GM21447 (cell line): ENCODE results near the gene KIF20B.

Experiments used
- ATAC-seq: cut with Tn5 transposase; IDR thresholded peaks from one replicate; pipeline ENCODE4 v1.9.1; 2021; ENCODE audit not compliant: unreplicated experiment

KIF20B gene

DNA sequence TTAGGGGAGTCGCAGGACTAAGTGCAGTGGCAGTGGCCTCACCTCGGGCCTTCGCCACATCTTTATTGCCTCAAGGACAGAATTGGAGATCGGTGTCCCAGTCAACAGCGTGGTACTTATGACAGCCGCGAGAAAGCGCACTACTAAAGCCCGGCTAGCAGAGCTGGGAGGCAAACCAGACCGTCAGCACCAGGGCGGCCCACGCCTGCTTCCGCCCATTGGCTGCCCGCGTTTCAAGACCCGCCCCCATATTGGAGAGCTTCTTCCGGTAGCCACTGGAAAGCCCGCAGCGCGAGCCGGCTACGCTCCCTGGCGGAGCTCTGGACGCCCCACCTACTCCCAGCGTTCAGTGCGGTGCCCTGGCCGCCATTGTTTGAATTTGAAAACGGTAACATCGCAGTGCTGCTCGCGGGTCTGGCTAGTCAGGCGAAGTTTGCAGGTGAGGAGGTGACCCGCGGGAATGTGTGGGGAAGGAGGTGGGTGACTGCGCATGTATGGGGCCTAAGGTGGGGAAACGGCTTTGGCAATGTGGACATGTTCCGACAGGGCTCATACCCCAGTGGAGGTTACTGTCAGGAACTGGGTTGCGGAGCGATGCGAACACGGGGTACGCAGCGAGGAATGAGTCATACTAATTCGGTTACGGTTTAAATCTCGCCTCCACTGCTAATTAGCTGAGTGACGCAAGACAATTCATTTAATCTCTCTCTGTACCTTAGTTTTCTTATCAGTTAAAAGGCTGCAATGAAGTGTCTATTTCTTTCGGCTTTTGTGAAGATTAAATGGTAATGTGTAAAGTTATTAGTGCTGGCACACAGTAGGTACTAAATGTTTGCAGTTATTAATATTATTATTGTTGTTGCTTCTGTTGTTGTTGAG is at the start of gene KIF20B:
KIF20B (plus strand) TSS at position 349 of the 879 bp plus-strand sequence. CDS start 3,705 bp downstream, outside the sequence.
- peak; percentile 95 for ATAC-seq

GRCh38 chr10:89651916-89652573 is 49.3 kb upstream of the KIF20B start:
- no peak for ATAC-seq

DNA sequence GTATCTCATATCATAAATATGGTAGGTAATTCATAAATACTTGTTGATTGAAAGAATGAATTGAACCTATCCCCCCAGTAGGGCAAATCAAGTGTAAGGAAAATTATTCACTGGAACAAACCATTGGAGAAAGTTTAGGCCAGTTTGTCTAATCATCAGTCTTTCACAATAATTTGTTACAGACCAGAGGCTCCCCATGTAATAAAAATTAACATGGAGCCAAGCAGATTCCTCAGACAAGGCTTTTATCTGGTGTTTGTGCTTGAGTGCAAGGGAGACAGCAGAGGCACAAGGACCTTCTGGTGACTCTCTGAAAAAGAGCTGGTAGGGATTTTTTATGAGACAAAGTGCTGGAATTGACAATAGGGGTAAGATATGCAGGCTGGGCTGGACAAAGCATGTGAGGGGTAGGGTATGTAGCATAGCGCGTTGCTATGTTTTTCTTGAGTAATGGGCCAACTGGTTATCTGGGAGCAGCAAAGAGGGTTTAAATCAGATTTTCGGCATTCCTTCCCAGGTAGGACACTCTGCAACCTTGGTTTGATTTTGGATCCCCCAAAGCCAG is 48.5 kb upstream of the KIF20B start:
- ATAC-seq, result no peak

- peak; percentile 72 for ATAC-seq
Measured at GRCh38 chr10:89653410-89653869, 48.0 kb upstream of the KIF20B start.

DNA sequence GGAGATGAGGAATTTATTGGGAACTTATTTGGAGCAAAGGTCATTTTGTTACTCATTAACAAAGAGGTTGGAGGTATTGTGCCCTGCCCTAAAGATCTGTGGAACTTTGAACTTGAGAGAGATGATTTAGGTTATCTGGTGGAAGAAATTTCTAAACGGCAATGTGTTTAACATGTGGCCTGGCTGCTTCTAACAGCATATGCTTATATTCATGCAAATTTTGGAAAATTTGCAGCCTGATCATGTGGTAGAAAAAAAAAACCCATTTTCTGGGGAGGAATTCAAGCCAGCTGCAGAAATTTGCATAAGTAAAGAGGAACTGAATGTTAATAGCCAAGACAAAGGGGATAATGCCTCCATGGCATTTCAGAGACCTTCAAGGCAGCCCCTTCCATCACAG is 45.7 kb upstream of the KIF20B start:
- ATAC-seq, result no peak

DNA sequence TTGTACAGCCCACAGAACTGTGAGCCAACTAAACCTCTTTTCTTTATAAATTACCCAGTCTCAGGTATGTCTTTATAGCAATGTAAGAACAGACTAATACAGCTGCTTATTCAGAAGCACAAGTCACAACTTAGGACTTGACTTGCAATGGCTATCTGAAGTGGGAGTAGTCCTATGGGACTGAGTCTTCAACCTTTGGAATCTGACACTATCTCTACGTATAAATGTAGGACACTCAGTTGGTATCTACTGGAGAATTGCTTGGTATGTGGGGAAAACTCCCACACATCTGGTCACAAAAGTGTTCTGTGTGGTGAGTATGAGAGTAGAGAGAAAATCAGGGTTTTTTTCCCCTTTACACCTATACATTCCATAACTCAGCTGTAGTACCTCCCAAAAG is 44.1 kb upstream of the KIF20B start:
- no peak for ATAC-seq

GRCh38 chr10:89659143-89660131 is 42.0 kb upstream of the KIF20B start:
- no peak for ATAC-seq

DNA sequence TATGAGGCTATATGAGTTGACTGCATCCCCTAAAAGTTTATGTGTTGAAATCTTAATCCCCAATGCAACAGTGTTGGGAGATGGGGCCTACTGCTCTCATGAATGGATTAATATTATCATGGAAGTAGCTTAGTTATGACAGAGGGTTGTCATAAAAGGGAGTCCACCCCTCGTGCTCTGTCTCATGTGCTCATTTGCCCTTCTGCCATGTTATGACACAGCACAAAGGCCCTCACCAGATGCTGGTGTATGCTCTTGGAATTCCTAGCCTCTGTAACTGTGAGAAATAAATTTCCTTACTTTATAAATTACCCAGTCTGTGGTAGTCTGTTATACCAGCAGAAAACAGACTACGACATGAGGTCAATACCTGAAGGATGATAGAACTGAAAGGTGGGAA is 38.8 kb upstream of the KIF20B start:
- ATAC-seq, result no peak

GRCh38 chr10:89663144-89663543 is 38.2 kb upstream of the KIF20B start:
- no peak for ATAC-seq

- no peak for ATAC-seq
Measured at GRCh38 chr10:89664203-89664602, 37.2 kb upstream of the KIF20B start.

DNA sequence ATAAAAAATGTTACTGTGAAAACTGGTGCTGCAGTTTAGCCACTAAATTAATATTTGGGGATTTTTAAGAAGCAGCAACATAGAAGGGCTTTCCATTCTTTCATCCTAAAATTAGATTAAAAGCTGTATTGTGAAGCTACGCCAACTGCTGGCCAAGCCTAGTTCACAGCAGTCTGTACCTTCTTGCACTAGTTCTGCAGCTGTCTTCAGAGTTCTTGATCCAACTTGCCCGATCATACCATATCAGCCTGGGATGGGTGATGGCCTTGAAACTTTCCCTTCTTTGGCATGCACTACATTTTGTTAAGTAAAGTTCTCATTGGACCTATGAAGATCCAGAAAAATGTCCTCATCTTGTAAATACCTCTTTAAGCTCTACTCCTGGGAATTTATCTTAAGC is 36.1 kb upstream of the KIF20B start:
- ATAC-seq, result no peak

DNA sequence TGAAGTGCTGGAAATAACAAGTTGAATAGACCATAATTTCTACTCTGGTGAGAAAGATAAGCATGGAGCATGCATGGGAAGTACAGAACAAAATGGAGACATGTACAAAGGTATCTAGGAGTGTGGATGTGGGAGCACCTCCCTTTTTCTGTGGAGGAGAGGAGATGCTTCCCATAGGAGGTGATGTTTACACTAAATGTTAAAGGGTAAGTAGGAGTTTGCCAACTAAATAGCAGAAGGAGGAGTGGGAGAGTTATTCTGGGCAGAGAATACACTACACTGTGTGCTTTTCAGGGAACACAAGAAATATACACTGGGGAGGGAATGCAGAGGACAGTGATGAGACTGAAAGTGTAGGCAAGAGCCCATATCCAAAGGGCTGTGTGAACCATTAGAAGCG is 35.3 kb upstream of the KIF20B start:
- no peak for ATAC-seq

- ATAC-seq, result no peak
Measured at GRCh38 chr10:89668386-89669071, 32.9 kb upstream of the KIF20B start.

DNA sequence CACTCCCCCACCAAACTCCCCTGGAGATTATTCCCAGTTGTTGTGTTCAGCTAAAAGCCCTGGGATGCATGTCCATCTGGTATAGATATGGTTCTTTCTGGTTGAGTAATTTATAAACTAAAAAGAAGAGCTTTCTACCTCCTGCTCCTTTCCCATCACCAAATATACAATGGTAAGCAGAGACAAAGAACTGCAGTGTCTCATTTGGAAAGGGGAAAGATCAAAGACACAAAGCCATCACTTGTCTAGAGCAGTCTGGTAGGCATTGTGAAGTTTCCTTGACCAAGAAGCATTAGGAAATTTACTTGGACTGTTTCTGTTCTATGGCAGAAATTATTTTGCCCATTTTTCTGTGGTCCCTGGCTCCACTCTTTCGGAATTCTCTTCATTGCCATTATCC is 31.4 kb upstream of the KIF20B start:
- ATAC-seq, result no peak

DNA sequence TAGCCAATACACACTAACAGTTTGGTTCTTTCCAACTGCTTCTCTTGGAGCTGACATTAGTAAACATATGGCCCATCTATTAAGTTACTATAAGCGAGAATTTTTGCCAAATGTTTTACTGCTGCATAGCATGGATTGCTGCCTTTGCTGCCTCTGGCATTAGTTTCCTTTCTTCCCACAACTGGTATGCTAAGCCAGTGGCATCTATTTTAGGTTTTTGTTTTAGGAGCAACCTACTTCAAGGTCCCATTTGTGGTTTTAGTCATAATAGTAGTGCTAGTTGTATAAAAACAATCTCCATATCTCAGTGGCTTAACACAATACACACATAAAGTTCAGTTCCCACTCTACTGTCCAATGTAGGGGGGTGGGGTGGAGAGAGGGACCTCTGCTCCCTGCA is 30.5 kb upstream of the KIF20B start:
- no peak for ATAC-seq

DNA sequence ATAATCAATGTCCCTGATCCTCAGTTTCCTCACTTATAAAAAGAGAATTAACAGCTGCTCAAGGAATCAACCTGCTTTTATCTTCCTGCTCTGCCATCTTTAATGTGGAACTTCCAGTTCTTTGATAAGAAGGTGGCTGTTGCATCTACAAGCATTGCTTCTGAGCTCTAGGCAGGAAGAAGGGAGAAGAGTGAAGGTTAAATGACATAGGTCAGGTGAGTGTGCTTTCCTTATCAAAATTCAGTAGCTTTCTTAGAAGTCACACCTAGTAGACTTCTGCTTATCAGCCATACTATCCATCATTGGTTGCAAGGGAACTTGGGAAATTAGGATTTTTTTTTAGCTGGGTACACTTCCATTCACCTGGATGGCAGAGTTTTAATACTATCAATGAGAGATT is 24.0 kb upstream of the KIF20B start:
- no peak for ATAC-seq

GRCh38 chr10:89679986-89680385 is 21.4 kb upstream of the KIF20B start:
- ATAC-seq, result no peak

GRCh38 chr10:89683883-89684282 is 17.5 kb upstream of the KIF20B start:
- no peak for ATAC-seq

DNA sequence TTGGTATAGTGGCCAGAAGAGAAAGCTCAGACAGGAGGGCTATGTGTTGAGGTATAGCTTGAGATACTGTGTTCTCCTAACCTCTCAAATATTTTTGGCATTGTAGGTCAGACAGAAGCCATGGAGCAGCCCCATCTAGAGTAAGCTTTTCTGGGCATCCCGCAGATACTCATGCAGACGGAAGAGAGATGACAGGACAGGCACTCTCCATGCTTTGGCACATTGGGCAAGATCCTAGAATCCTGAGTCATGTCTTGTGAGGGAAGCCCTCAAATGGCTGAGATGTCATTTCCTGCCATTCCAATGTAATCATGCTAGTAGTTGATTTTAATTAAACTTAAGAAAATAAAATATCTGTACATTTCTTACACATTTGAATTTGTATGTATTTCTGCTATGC is 16.8 kb upstream of the KIF20B start:
- ATAC-seq, result no peak

- ATAC-seq, result no peak
Measured at GRCh38 chr10:89685936-89686335, 15.5 kb upstream of the KIF20B start.
